Trophoblast cell (in vitro differentiated cells and primary cell): ENCODE data around the gene PDK4. TPM values are rescaled to one million over a fixed set of nuclear protein-coding genes. Genes with fewer than 3 reads are reported as not detected.

Source experiments
- DNase-seq, 2 donors: peaks; one replicate each; pipeline ENCODE4 v3.0.0-alpha.2; 2016
- H2AFZ ChIP-seq: 2 replicates; pipeline ENCODE4 v1.6.1; 2013; ENCODE audit warnings: low read length, moderate library complexity, mild to moderate bottlenecking; ENCODE audit not compliant: insufficient read depth, poor library complexity
- H2AK5ac ChIP-seq: 2 replicates; pipeline ENCODE4 v1.6.1; 2013; ENCODE audit warnings: mild to moderate bottlenecking, low read length
- H2BK120ac ChIP-seq: 2 replicates; pipeline ENCODE4 v1.6.1; 2013; ENCODE audit warnings: low read length, mild to moderate bottlenecking, moderate library complexity; ENCODE audit not compliant: insufficient read depth, poor library complexity
- H2BK12ac ChIP-seq: 2 replicates; pipeline ENCODE4 v1.6.1; 2013; ENCODE audit warnings: mild to moderate bottlenecking, low read length, moderate library complexity
- H2BK5ac ChIP-seq: 2 replicates; pipeline ENCODE4 v1.6.1; 2013; ENCODE audit warnings: low read length, low read depth, moderate library complexity, mild to moderate bottlenecking; ENCODE audit not compliant: poor library complexity
- H3K14ac ChIP-seq: 2 replicates; pipeline ENCODE4 v1.6.1; 2013; ENCODE audit warnings: mild to moderate bottlenecking, low read length
- H3K18ac ChIP-seq: 2 replicates; pipeline ENCODE4 v1.6.1; 2013; ENCODE audit warnings: mild to moderate bottlenecking, low read length
- H3K23ac ChIP-seq: 2 replicates; pipeline ENCODE4 v1.6.1; 2013; ENCODE audit warnings: low read length
- H3K27ac ChIP-seq: 2 replicates; pipeline ENCODE4 v1.5.1; 2013; ENCODE audit warnings: low read depth, mild to moderate bottlenecking, inconsistent platforms, low read length, moderate library complexity
- H3K27me3 ChIP-seq: 2 replicates; pipeline ENCODE4 v1.6.1; 2013; ENCODE audit warnings: inconsistent platforms, mild to moderate bottlenecking, low read length, moderate library complexity; ENCODE audit not compliant: insufficient read depth
- H3K36me3 ChIP-seq, 2 experiments: 1 replicate in 1 of 2; 2 replicates in 1 of 2; pipeline ENCODE4 v1.6.1; 2013; ENCODE audit warnings: low read length in 2 of 2, mild to moderate bottlenecking in 2 of 2, moderate library complexity in 1 of 2; ENCODE audit not compliant: insufficient read depth in 2 of 2, control insufficient read depth in 1 of 2
- H3K4ac ChIP-seq: 2 replicates; pipeline ENCODE4 v1.6.1; 2013; ENCODE audit warnings: low read depth, mild to moderate bottlenecking, low read length, moderate library complexity
- H3K4me1 ChIP-seq, 2 experiments: 1 replicate in 1 of 2; 2 replicates in 1 of 2; pipeline ENCODE4 v1.6.1; 2013; ENCODE audit warnings: low read length in 2 of 2, mild to moderate bottlenecking in 2 of 2, moderate library complexity in 1 of 2; ENCODE audit not compliant: insufficient read depth in 2 of 2, control insufficient read depth in 1 of 2
- H3K4me2 ChIP-seq: 2 replicates; pipeline ENCODE4 v1.6.1; 2013; ENCODE audit warnings: inconsistent platforms, mild to moderate bottlenecking, low read length, moderate library complexity
- H3K4me3 ChIP-seq: 2 replicates; pipeline ENCODE4 v1.5.1; 2013; ENCODE audit warnings: mild to moderate bottlenecking, low read depth, low read length, inconsistent platforms
- H3K79me1 ChIP-seq: one replicate; pipeline ENCODE4 v1.6.1; 2013; ENCODE audit warnings: low read length
- H3K79me2 ChIP-seq: 2 replicates; pipeline ENCODE4 v1.6.1; 2013; ENCODE audit warnings: low read length, mild to moderate bottlenecking; ENCODE audit not compliant: control insufficient read depth, insufficient read depth, poor library complexity
- H3K9ac ChIP-seq: 2 replicates; pipeline ENCODE4 v1.6.1; 2013; ENCODE audit warnings: mild to moderate bottlenecking, low read length
- H3K9me3 ChIP-seq: 2 replicates; pipeline ENCODE4 v1.6.1; 2013; ENCODE audit warnings: low read depth, mild to moderate bottlenecking, control low read depth, inconsistent platforms, low read length; ENCODE audit not compliant: insufficient read depth
- H4K12ac ChIP-seq: 2 replicates; pipeline ENCODE4 v1.6.1; 2013; ENCODE audit warnings: low read depth, mild to moderate bottlenecking, low read length, moderate library complexity
- H4K8ac ChIP-seq: 2 replicates; pipeline ENCODE4 v1.6.1; 2013; ENCODE audit warnings: low read depth, mild to moderate bottlenecking, low read length, moderate library complexity
- H4K91ac ChIP-seq: one replicate; pipeline ENCODE4 v1.6.1; 2013; ENCODE audit warnings: low read depth, mild to moderate bottlenecking, low read length, moderate library complexity
- WGBS: extraction: QIAGEN DNeasy Blood & Tissue Kit; methylation state at CpG from one replicate; pipeline ENCODE4 v1.1.7; 2013; ENCODE audit warnings: missing lambda C conversion rate; ENCODE audit not compliant: insufficient read length, insufficient coverage; ENCODE audit errors: extremely low coverage; 5-methylcytosine and 5-hydroxymethylcytosine counted together
- polyA plus RNA-seq: library from polyadenylated mRNA; stranded (reverse); fragments of 200-250 nt; gene quantifications from 2 replicates; pipeline ENCODE4 v1.2.3, GENCODE V29; 2013

Gene PDK4
- 0.08 and 0.10 TPM in 2 replicates for polyA plus RNA-seq

GRCh38 chr7:95596198-95597063, at the start of gene PDK4:
PDK4 (minus strand) TSS chr7:95596516; CDS start chr7:95596293, 223 bp downstream.
- Histone ChIP-seq H3K27me3 (peaks cover 12% of the 10 kb centered on the region), H4K8ac (no peak within 1 kb of the TSS), H3K79me2 (no peaks in the 10 kb centered on the region), H2BK120ac (no peak within 1 kb of the TSS), H3K27ac (no peak within 1 kb of the TSS), H3K4me3 (peak within 1 kb of the TSS; percentile 76), H4K12ac (no peak within 1 kb of the TSS), H3K9ac (no peak within 1 kb of the TSS), H3K9me3 (peaks cover 4% of the 10 kb centered on the region), H3K14ac (no peak within 1 kb of the TSS), H3K36me3 (no peaks in the 10 kb centered on the region), H2BK12ac (no peak within 1 kb of the TSS), H3K4ac (no peak within 1 kb of the TSS), H2AFZ (peak within 1 kb of the TSS; percentile 74), H3K23ac (no peak within 1 kb of the TSS), H2BK5ac (no peak within 1 kb of the TSS), H3K4me2 (peak within 1 kb of the TSS; percentile 97), H4K91ac (no peak within 1 kb of the TSS), H3K4me1 (peaks cover 5 to 13% of the 10 kb centered on the region in 2 experiments), H2AK5ac (no peak within 1 kb of the TSS), H3K18ac (no peak within 1 kb of the TSS), H3K79me1 (no peaks in the 10 kb centered on the region)
- WGBS = no CpG with 5 or more reads among the region's 63 CpGs
- DNase-seq = peak; percentile 37 to 73

GRCh38 chr7:95642173-95642572, 45.9 kb upstream of the PDK4 start:
- WGBS = no CpG with 5 or more reads among the region's 5 CpGs
- no peaks in the 10 kb centered on the region for H3K9me3 ChIP-seq
- no peak overlapping the region for H3K18ac ChIP-seq
- no peaks in the 10 kb centered on the region for H3K27me3 ChIP-seq
- H3K79me1 ChIP-seq = no peaks in the 10 kb centered on the region
- no peak overlapping the region for H2BK120ac ChIP-seq
- no peak overlapping the region for H3K4ac ChIP-seq
- H3K9ac ChIP-seq = no peak overlapping the region
- no peak overlapping the region for H4K8ac ChIP-seq
- no peak overlapping the region for H3K14ac ChIP-seq
- DNase-seq = peak in 1 of 2 donors; percentile 19
- no peak overlapping the region for H3K4me3 ChIP-seq
- no peak overlapping the region for H3K27ac ChIP-seq
- no peak overlapping the region for H3K4me2 ChIP-seq
- H2BK12ac ChIP-seq = no peak overlapping the region
- H4K91ac ChIP-seq = no peak overlapping the region
- H2AFZ ChIP-seq = no peak overlapping the region
- H3K79me2 ChIP-seq = no peaks in the 10 kb centered on the region
- H4K12ac ChIP-seq = no peak overlapping the region
- H3K36me3 ChIP-seq = no peaks in the 10 kb centered on the region
- no peak overlapping the region for H3K23ac ChIP-seq
- H2AK5ac ChIP-seq = no peak overlapping the region
- no peaks in the 10 kb centered on the region for H3K4me1 ChIP-seq
- H2BK5ac ChIP-seq = no peak overlapping the region

GRCh38 chr7:95636140-95636940, 40.0 kb upstream of the PDK4 start:
- Histone ChIP-seq H3K4me3 (no peak overlapping the region), H3K23ac (no peak overlapping the region), H3K9me3 (no peaks in the 10 kb centered on the region), H3K27me3 (no peaks in the 10 kb centered on the region), H2BK5ac (no peak overlapping the region), H3K36me3 (no peaks in the 10 kb centered on the region), H4K8ac (no peak overlapping the region), H3K79me2 (no peaks in the 10 kb centered on the region), H4K12ac (no peak overlapping the region), H3K14ac (no peak overlapping the region), H3K4ac (no peak overlapping the region), H3K4me1 (no peaks in the 10 kb centered on the region), H3K27ac (no peak overlapping the region), H4K91ac (no peak overlapping the region), H3K4me2 (no peak overlapping the region), H3K9ac (no peak overlapping the region), H2BK12ac (no peak overlapping the region), H2AFZ (no peak overlapping the region), H2BK120ac (no peak overlapping the region), H2AK5ac (no peak overlapping the region), H3K79me1 (no peaks in the 10 kb centered on the region), H3K18ac (no peak overlapping the region)
- WGBS = no CpG with 5 or more reads among the region's 2 CpGs
- no peak for DNase-seq

GRCh38 chr7:95632609-95633008, 36.3 kb upstream of the PDK4 start:
- Histone ChIP-seq H3K23ac (no peak overlapping the region), H4K8ac (no peak overlapping the region), H3K14ac (no peak overlapping the region), H2AFZ (no peak overlapping the region), H3K4ac (no peak overlapping the region), H3K79me1 (no peaks in the 10 kb centered on the region), H3K4me3 (no peak overlapping the region), H3K4me1 (no peaks in the 10 kb centered on the region), H3K27me3 (no peaks in the 10 kb centered on the region), H3K36me3 (no peaks in the 10 kb centered on the region), H2AK5ac (no peak overlapping the region), H4K12ac (no peak overlapping the region), H3K79me2 (no peaks in the 10 kb centered on the region), H2BK12ac (no peak overlapping the region), H3K18ac (no peak overlapping the region), H2BK120ac (no peak overlapping the region), H2BK5ac (no peak overlapping the region), H3K27ac (no peak overlapping the region), H3K4me2 (no peak overlapping the region), H3K9ac (no peak overlapping the region), H3K9me3 (no peaks in the 10 kb centered on the region), H4K91ac (no peak overlapping the region)
- no peak for DNase-seq
- no CpG with 5 or more reads among the region's 1 CpG for WGBS
